Activated T-helper 1 cell treated with Interleukin-2 at 50 U/mL for 16 hours (primary cell): Measurements from ENCODE around the gene KIF20B.
"Not testable (repeated sequence)": the region's sequence is repeated elsewhere in the genome, so short reads cannot be mapped to it uniquely, and the experiment has no call there.

Experiments used
- DNase-seq: peaks from one replicate; pipeline ENCODE4 v3.0.0-alpha.2; 2020; ENCODE audit warnings: low read depth

Gene KIF20B

DNA sequence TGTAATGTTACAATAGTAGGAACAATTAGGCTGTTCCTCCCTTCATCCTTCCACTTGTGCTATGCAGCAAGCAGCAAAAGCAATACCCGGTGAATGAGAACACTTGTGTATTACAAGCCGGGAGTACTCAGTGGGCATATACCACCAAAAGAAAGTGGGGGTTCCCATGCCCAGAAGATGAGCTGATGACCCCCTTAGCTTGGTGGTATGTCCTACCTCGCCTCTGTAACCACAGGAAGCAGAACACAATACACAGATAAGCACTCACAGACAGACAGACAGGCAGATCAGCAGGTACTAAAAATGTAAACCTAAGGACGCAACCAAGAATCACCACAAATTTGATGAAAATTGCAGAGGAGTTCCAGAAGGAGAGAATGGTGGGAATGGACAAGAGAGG lies 15.5 kb upstream of the KIF20B start:
- no peak for DNase-seq

DNA sequence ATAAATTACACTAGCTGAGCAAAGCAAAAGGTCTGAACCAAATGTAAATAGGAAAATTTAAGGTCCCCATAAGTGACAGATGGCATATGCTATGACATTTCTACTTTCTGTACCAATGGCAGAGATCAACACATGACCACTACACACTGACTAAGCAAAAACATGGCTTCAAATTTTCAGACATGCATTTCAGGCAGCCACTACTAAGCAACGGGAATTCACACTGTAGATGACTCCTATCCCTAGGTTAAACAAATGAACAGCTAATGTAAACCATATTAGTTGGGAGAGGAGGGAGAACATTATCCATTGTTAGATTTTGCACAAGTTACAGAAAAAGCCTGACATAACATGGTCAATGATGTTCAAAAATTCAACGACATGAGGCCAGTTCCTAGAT lies 11.4 kb upstream of the KIF20B start:
- DNase-seq = no peak

DNA sequence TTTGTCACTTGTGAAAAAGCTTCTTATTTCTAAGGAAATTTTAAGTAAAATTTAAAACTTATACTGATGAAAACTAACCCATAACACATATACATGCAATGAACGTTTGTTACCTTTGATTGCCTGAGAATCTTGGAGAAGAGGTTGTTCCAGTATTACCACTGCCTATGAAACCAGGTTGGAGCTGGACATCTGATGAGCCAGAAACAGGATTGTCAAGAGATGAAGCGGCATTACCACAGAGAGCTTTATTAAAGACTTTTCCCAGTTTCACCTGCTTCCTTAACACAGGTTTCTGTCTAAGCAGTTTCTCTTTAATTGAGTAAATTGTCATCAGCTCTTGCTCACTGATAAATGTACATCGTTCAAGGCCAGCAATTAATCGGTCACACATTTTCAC lies 9.0 kb upstream of the KIF20B start:
- no peak for DNase-seq

DNA sequence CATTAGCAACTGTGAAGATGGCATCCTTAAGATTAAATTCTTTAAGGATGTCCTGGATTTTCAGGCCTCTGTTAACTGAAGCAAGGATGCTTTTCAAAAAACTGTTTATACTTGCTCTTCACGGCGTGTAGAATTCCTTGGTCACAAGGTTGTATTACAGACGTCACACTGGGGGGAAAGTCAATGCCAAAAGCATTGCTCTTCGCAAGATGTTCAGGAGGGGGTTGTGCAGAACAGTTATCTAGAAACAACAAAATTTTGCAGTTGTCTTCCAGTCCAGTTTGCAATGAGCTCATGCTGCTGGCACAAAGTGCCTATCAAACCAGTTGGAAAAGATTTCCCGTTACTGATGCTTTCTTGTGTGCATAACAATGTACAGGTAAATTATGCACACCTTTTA lies 8.2 kb upstream of the KIF20B start:
- DNase-seq = no peak

DNA sequence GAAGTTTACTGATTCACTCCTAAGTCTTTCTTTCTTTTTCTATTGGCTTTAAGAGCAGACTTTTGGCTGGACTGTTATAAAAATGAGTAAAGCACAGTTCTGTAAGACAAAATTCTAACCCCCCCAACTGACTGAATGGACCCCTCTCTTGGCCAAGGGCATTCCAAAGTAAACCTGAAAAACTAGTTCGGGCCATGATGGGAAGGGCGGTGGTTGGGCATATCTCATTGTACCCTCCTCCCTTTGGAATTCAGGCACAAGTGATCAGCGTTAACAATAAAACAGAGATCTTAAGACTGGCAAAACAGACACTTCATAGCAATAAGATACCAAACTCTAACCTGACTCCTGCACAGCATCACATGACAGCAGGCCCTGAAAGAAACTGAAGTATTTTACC lies 6.1 kb upstream of the KIF20B start:
- DNase-seq = no peak

DNA sequence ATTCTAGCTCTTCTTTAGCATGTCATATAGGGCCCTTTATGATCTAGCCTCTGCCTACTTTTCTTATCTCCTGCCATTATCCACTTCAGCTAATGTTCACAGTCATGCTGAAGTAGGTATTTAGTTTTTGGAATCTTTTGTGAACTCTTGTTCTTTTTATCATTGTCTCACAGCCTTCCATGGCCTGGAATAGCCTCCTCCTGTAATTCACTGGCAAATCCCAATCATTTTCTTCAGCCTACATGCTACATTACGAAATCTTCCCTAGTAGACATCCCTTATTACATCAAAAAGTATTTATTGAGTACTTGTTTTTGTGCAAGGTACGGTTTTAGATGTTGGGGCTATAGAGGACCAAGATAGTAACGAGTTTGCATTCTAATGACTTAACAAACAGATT lies 3.4 kb upstream of the KIF20B start:
- no peak for DNase-seq

DNA sequence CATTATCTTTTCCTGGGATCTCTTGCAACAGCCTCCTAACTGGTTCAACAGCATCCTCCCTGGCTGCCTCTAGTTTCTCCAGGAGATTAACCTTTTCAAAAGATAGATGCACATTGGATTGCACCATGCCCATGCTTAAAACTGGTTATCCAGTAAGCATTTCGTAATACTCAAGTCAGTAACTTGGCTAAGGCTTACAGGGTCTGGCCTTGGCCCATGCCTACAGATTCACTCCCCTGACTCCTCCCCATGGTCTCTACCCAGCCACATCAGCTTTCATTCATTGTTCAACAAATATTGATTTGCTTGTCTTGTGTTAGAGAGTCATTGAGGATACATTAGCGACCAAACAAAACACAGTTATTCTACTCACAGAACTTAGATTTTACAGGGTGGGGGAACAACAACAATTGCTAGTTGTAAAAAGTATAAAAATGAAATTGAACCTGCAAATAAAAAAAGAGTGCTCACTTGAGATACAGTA lies 1.8 kb upstream of the KIF20B start:
- no peak for DNase-seq

DNA sequence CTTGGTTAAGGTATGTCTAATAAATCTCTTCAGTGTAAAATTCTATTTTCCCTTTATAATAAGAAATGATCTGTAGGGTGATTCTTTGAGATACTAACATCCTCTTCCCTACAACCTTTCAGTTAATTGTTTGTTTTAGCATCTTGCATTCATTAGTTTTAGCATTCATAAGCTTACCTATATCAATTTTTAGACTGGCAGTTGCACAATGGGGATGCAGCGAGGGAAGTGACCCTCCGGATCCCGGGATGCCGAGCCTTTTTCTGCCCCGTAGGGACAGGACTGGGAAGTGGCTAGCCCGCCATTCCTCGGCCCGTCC lies 508 bp upstream of the KIF20B start:
- DNase-seq = no peak

DNA sequence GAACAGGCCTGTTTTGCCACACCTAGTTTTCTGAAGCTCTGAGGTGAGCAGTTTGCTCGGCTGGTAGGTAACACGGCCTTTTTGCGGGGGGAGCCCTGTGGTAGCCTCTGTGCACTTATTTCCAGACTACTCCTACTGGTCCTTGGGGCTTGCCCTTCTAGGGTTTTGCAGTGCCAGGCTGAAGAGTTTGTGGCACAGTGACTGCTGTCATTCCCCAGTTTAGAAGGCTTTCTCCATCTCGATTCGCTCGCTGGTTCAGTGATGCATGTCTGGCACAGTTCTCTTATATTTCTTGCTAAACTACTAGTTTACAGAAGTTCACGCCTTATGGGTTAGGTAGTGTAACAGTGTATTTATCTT lies 711 bp downstream of the KIF20B start:
- DNase-seq = peak; percentile 0

DNA sequence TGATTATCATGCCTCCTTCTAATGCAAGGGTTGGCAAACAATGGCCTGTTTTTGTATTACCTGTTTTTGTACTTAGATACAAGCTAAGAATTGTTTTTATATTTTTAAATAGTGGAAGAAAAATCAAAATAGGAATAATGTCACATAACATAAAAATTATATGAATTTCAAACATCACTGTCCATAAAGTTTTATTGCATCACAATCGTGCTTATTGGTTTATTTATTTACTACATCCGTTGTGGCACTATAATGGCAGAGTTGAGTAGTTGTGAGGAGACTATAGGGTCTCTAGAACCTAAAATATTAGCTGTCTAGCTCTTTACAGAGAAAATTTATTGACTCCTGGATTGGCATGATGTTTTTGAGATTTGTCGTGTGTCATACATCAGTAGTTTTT lies 4.1 kb downstream of the KIF20B start:
- no peak for DNase-seq

DNA sequence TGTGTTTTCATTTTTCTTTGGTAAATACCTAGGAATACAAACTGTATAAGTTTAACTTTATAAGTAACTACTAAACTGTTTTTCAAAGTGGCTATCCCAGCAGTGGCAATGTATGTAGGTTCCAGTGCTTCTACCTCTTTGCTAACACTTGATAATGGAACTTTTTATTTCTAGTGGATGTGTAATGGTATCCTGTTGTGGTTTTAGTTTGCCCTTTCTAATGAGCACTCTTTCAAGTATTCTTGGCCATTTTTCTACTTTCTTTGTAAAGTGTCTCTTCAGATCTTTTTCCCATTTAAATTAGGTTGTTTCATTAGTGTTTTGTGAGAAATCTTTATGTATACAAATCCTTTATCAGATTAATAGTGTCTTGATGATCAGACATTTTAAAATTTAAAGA lies 4.6 kb downstream of the KIF20B start:
- DNase-seq = no peak

DNA sequence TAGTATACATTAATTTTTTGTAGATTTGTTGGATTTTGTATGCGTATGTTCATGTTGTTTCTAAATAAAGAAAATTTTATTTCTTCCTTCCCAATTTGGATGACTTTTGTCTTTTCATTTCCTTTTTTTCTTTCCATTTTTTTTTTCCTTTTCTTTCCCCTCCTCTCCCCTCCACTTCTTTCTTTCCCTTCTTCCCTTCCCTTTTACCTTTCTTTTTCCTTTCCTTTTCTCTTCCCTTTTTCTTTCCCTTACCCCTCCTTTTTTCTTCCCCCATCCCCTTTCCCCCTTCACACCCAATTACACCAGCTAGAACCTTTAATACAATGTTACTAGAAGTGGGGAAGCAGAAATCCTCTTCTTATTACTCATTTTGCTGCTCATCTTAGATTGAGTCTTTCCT lies 6.0 kb downstream of the KIF20B start:
- no peak for DNase-seq

DNA sequence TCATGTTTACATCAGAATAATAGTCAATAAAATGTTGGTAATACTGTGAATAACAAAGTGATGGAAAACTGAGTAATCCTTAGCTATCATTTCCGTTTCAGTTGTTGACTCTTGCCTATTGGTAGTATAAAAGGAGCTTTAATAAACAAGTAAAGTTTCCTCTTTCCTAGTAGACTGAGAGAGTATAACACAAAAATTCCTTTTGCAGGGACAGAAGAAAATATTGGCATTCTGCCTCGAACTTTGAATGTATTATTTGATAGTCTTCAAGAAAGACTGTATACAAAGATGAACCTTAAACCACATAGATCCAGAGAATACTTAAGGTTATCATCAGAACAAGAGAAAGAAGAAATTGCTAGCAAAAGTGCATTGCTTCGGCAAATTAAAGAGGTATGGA lies 9.4 kb downstream of the KIF20B start:
- no peak for DNase-seq

DNA sequence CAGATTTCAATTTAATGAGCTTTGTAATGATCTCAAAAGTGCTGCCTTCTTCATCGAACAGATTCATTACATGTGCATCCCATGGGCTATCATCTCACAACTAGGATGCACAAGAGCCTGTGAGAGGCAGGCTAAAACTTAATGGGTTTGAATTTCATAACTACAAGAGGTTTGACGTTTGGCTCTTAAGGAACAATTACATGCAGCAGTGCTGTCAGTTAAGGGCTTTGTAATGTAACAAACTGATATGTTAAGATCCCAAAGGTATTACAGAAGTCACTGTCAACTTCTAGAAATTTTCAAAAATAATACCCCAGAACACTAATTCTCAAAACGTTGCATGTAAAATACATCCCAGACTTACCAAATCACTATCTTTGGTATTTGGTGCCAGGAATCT lies 33.2 kb downstream of the KIF20B start:
- no peak for DNase-seq

DNA sequence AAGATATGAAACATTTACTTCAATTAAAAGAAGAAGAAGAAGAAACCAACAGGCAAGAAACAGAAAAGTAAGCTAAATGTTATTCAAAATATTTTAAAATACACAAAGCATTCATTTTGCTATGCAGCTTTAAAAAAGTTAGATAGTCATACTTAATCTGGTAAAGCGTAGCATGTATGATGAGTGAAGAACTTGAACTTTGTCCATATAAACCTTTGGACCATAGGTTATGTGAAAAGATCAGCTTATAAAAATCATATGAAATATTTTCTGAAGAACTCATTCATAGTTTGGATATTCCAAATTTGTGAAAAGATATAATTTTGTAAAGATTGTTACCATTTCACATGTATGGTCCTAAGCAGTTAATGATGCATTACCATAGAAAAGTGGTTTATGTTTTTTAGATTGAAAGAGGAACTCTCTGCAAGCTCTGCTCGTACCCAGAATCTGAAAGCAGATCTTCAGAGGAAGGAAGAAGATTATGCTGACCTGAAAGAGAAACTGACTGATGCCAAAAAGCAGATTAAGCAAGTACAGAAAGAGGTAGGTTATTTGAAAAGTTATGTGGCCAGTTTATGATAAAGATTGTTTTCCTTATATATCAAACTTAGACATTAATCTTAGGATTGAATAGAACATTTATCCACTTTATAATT lies 37.3 kb downstream of the KIF20B start:
- no peak for DNase-seq

DNA sequence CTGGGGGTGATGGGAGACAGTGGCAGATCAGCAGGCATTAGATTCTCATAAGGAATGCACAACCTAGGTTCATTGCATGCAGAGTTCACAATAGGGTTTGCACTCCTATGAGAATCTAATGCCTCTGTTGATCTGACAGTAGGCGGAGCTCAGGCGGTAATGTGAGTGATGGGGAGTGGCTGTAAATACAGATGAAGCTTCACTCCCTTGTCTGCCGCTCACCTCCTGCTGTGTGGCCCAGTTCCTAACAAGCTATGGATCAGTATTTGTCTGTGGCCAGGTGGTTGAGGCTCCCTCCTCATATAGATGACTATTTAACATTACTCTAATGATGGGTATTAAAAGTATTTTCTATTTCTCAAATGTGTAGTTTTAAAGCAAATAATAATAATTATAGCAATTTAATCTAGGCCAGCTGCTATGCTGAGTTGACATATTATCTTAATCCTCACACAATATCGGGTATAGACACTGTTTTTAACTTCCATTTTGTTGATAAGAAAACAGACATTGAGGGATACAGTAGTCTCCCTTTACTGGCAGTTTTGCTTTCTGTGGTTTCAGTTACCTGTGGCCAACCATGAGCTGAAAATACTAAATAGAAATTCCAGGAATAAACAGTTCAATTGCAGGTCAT lies 39.9 kb downstream of the KIF20B start:
- DNase-seq = no peak

DNA sequence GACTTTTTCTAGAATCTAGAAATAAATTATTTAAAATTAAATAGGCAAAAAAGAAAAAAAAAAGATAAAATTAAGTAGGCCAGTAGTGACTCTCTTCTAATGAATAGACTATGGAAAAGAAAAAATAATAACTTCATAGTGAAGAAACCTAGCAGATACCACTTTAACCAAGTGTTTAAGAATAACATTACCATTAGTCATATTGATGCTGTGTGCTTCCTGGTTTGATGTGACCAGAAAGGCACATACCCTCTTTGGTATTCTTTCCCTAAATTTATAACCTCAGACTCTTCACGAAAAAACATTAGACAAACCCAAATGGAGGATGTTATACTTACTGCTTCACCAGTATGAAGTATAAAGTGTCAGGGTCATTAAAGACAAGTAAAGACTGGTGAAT lies 42.6 kb downstream of the KIF20B start:
- DNase-seq = no peak

DNA sequence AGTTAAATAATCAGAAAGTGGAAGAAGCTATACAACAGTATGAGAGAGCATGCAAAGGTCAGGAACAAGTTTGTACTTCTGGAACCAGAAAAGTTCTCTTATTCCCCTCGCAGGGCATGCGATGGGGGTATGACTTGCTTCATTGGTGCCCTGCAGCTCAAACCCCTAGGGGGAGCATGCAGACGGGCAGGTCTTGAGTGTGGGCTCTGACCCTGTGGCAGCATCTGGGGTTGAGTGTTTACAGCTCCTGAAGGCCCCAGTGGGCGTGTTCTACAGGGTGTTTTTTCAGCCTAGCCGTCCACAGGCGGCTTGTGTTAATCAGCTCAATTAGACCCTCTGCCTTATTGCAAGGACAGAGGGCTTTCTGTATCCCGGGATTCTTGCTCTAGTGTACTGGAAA lies 44.5 kb downstream of the KIF20B start:
- no peak for DNase-seq

DNA sequence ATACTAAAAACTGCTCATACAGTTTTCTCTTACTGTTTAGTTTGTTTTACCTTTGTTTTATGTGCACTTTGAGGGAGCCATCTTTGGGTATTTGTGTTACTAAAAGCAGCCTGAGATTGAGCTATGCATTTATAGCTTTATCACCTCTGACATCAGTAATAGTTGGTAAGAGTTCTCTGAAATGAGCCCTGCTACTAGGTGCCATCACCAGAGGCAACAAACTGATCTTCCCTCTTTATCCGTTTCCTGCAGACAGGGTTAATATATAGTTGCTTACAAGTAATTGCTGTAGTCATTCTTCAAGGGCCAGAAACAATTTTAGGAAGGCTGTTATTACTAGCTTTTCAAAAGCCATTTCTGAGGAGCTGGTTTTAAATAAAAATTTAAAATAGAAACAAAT lies 49.1 kb downstream of the KIF20B start:
- no peak for DNase-seq

DNA sequence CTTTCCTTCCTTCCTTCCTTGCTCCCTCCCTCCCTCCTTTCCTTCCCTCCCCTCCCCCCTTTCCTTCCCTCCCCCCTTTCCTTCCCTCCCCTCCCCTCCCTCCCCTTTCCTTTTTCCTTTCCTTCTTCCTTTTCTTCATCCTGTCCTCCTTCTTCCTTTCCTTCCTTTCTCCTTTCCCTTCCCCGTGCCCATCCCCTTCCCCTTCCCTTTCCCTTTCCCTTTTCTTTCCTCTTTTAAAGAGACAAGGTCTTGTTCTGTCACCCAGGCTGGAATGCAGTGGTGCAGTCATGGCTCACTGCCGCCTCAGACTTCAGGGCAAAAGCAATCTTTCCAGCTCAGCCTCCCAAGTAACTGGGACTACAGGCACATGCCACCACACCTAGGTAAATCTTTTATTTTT lies 54.0 kb downstream of the KIF20B start:
- DNase-seq = no peak

DNA sequence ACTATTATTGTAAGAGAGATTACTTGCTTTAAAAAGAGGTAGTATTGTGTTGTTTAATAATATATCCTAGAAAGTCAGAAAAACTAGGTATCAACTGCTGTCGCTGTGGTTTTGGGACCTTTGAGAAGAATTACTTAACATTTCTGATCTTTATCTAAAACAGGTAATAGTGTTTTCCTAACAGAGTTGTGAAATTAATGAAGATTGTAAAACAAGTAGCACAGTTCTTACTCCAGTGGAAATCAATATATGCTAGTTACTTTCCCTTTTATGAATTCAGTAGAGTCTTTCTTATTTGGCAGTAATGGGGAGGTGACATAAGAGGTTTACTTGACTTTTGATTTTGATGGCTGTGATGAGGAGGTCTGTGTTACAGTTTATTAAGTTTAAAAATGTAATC lies 58.1 kb downstream of the KIF20B start:
- no peak for DNase-seq

DNA sequence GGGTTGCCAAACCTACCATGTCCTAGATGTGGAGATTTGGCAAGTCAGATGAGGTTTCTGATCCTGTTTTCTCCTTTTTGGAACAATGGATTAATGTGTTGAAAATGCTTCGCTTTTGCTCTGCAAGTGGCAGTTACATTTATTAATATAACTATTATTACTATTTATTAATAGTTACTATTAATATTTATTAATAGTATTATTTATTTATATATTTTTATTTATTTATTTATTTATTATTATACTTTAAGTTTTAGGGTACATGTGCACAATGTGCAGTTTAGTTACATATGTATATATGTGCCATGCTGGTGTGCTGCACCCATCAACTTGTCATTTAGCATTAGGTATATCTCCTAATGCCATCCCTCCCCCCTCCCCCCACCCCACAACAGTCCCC lies 62.3 kb downstream of the KIF20B start:
- DNase-seq = not testable (repeated sequence)

DNA sequence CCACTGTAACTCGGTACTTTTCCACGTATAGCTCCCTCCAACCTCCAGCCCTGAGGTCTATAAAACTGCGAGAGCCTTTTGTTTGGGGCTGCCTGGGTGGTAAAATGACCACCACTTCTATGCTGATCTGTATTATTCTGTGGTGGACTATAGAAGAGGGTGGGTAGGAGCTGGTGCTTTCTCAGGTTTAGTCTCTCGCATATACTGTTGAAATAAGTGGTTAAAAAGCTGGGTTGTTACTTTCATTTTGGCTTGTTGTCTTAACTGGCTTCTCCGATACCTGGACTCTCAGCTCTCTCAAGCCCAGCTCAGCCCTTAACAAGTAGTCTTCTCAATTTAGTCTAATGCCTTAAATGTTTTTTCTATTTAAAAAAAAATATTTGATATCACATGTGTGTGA lies 70.3 kb downstream of the KIF20B start:
- DNase-seq = no peak

DNA sequence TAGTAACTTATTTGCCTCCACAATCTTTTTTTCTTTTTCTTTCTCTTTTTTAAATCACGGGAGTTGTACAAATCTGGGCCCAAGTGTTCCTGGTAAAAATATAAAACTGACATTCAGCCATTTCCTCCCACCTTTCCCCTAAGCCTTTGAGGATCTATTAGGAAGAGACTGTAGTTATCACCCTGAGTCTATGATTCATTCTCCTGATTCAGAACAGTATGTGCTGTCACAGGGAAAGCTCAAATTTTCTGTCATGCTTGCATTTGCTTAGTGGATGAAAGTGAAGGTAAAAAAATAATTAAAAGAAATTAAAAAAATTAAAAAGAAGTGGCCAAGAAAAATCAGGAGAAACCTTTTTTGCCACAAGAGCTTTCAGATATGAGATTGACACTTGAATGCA lies 71.7 kb downstream of the KIF20B start:
- no peak for DNase-seq

DNA sequence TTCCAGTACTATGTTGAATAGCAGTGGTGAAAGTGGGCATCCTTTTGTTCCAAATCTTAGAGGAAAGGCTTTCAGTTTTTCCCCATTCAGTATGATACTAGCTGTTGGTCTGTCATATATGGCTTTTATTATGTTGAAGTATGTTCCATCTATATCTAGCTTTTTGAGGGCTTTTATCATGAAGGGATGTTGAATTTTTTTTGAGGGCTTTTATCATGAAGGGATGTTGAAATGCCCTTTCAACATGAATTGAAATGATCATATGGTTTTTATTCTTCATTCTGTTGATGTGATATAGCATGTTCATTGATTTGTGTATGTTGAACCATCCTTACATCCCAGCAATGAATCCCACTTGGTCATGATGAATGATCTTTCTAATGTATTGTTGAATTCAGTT lies 75.3 kb downstream of the KIF20B start:
- no peak for DNase-seq
